ENCODE measurements around the gene SFXN3.
A peak's percentile ranks its signal among the peaks of the same experiment; 100 is the strongest.

The SFXN3 gene

GRCh38 chr10:100998991-100999741, 31.9 kb upstream of the SFXN3 start:
- H3K4me3 ChIP-seq (replicated peaks; ENCODE audit: low read depth, low read length), result peak overlapping the region; percentile 92
- no peaks in the 10 kb centered on the region for H3K27me3 ChIP-seq (replicated peaks; ENCODE audit: control insufficient read depth, insufficient read depth, low read length)
- TF ChIP-seq, protein P1, sequence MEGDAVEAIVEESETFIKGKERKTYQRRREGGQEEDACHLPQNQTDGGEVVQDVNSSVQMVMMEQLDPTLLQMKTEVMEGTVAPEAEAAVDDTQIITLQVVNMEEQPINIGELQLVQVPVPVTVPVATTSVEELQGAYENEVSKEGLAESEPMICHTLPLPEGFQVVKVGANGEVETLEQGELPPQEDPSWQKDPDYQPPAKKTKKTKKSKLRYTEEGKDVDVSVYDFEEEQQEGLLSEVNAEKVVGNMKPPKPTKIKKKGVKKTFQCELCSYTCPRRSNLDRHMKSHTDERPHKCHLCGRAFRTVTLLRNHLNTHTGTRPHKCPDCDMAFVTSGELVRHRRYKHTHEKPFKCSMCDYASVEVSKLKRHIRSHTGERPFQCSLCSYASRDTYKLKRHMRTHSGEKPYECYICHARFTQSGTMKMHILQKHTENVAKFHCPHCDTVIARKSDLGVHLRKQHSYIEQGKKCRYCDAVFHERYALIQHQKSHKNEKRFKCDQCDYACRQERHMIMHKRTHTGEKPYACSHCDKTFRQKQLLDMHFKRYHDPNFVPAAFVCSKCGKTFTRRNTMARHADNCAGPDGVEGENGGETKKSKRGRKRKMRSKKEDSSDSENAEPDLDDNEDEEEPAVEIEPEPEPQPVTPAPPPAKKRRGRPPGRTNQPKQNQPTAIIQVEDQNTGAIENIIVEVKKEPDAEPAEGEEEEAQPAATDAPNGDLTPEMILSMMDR (IDR thresholded peaks at IDR 0.05; ENCODE audit: insufficient read depth, low read length, poor library complexity, severe bottlenecking), result peak; percentile 65
- peaks cover 5% of the 10 kb centered on the region for H3K36me3 ChIP-seq (ENCODE audit: control insufficient read depth, insufficient read depth, low read length)
- DNase-seq (ENCODE audit: extremely low read depth, insufficient read length), result peak; percentile 81

DNA sequence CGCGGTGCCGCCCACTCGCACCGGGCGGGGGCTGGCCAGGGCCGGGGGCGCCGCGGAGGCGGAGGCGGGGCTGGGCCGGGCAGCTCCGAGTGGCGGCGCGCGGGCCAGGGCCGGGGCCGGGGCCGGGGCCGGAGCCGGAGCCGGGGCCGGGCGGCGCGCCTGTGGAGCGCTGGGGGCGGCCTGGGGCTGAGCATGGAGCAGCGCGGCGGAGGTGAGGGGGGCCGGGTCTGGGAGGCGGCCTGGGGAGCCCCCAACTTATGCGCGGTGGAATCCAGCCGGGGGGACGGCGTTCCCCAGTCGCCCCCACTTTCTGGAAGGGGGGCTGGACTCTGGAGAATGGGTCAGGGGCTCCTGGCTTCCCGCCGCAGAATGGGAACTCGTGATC, 31.3 kb upstream of the SFXN3 start, which contains the start of gene LZTS2:
Gene LZTS2 (plus strand): TSS at position 67 of the 385 bp plus-strand sequence. CDS start 2,731 bp downstream, outside the sequence.
- TF ChIP-seq, protein P1 (IDR thresholded peaks at IDR 0.05; ENCODE audit: insufficient read depth, low read length, poor library complexity, severe bottlenecking), result no peak
- peaks cover 5% of the 10 kb centered on the region for H3K36me3 ChIP-seq (ENCODE audit: control insufficient read depth, insufficient read depth, low read length)
- DNase-seq (ENCODE audit: extremely low read depth, insufficient read length), result no peak

GRCh38 chr10:101000127-101000914, 30.7 kb upstream of the SFXN3 start:
- H3K4me3 ChIP-seq (replicated peaks; ENCODE audit: low read depth, low read length), result peak overlapping the region; percentile 53
- TF ChIP-seq, protein P1 (IDR thresholded peaks at IDR 0.05; ENCODE audit: insufficient read depth, low read length, poor library complexity, severe bottlenecking), result no peak
- no peak for DNase-seq (ENCODE audit: extremely low read depth, insufficient read length)
- H3K36me3 ChIP-seq (ENCODE audit: control insufficient read depth, insufficient read depth, low read length), result peaks cover 4% of the 10 kb centered on the region
- no peaks in the 10 kb centered on the region for H3K27me3 ChIP-seq (replicated peaks; ENCODE audit: control insufficient read depth, insufficient read depth, low read length)

More for the DNA sequence above, 31.3 kb upstream of the SFXN3 start, which contains the start of gene LZTS2:
- Histone ChIP-seq H3K27me3 (replicated peaks; ENCODE audit: control insufficient read depth, insufficient read depth, low read length) (no peaks in the 10 kb centered on the region), H3K4me3 (replicated peaks; ENCODE audit: low read depth, low read length) (peak within 1 kb of the TSS; percentile 92)

- TF ChIP-seq, protein P1 (IDR thresholded peaks at IDR 0.05; ENCODE audit: insufficient read depth, low read length, poor library complexity, severe bottlenecking), result no peak
- Histone ChIP-seq H3K4me3 (replicated peaks; ENCODE audit: low read depth, low read length) (no peak overlapping the region), H3K27me3 (replicated peaks; ENCODE audit: control insufficient read depth, insufficient read depth, low read length) (no peaks in the 10 kb centered on the region), H3K36me3 (ENCODE audit: control insufficient read depth, insufficient read depth, low read length) (peaks cover 4% of the 10 kb centered on the region)
- DNase-seq (ENCODE audit: extremely low read depth, insufficient read length), result no peak
Observed at GRCh38 chr10:101000915-101001658, 29.9 kb upstream of the SFXN3 start.

GRCh38 chr10:101001659-101002035, 29.4 kb upstream of the SFXN3 start:
- no peak for DNase-seq (ENCODE audit: extremely low read depth, insufficient read length)
- H3K4me3 ChIP-seq (replicated peaks; ENCODE audit: low read depth, low read length), result no peak overlapping the region
- peaks cover 4% of the 10 kb centered on the region for H3K36me3 ChIP-seq (ENCODE audit: control insufficient read depth, insufficient read depth, low read length)

More at GRCh38 chr10:101001659-101002035, 29.4 kb upstream of the SFXN3 start:
- TF ChIP-seq, protein P1 (IDR thresholded peaks at IDR 0.05; ENCODE audit: insufficient read depth, low read length, poor library complexity, severe bottlenecking), result no peak
- H3K27me3 ChIP-seq (replicated peaks; ENCODE audit: control insufficient read depth, insufficient read depth, low read length), result no peaks in the 10 kb centered on the region

Measured in GM06990 (cell line).